HG02943 (cell line): ENCODE results near the gene NIPBL.
"Not testable (repeated sequence)": the region's sequence is repeated elsewhere in the genome, so short reads cannot be mapped to it uniquely, and the experiment has no call there.

Experiments used
- ATAC-seq: cut with Tn5 transposase; IDR thresholded peaks from one replicate; pipeline ENCODE4 v1.9.1; 2021; ENCODE audit warnings: mild to moderate bottlenecking, low read depth, moderate library complexity; ENCODE audit not compliant: unreplicated experiment

NIPBL gene

DNA sequence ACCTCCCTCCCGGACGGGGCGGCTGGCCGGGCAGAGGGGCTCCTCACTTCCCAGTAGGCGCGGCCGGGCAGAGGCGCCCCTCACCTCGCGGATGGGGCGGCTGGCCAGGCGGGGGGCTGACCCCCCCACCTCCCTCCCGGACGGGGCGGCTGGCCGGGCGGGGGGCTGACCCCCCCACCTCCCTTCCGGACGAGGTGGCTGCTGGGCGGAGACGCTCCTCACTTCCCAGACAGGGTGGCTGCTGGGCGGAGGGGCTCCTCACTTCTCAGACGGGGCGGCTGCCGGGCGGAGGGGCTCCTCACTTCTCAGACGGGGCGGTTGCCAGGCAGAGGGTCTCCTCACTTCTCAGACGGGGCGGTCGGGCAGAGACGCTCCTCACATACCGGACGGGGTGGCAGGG, 136.6 kb downstream of the NIPBL start:
- not testable (repeated sequence) for ATAC-seq

DNA sequence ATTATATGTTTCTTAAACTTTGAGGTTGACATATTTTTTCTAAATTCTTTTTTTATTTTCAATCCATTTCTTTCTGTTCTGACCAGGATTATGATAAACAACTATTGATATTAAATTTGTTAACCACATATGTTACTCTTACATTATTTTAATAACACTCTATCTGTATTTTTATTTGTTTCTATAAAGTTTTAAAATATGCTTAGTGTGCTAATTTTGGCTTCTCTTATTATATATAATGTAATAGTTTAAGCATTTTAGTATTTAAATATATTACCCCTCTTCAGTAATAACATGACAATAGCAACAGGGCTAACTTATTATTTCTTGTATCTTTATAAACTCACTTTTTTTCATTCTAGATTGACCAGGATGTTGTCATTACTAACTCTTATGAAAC, 137.8 kb downstream of the NIPBL start:
- ATAC-seq: no peak

DNA sequence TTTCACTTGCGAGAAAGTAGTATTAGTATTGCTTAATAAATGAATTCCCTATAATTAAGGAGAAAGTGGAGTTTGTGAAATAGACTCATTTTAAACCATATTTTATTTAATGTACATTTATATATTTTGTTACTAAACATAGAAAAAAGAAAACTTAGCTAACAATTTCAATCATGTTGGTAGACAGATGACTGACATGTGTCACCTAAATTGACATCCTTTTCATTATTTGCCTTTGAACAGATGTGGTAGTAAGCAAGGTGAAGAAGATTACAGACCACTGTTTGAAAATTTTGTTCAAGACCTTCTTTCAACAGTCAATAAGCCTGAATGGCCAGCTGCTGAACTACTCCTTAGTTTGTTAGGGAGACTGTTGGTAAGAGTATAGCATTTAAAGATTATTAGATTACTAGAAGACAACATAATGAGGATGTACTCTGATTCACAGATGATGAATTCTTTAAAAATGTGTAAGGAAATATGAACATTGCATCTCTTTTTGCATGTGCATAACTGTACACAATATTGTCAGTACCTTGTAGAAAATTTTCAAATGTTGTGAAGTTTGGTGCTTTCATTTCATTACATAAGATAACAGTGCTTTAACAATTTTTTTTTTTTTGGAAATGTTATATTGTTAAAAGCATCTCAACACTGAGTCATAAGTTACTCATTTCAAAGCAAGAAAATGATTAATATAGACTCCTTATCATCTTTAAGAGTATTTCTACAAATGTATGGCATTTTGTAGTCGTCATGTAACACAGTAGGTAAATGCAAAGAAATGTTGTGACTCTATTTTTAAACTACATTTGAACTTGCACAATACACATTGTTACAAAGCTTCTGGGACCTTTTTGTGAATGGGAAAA, 139.5 kb downstream of the NIPBL start:
- no peak for ATAC-seq

DNA sequence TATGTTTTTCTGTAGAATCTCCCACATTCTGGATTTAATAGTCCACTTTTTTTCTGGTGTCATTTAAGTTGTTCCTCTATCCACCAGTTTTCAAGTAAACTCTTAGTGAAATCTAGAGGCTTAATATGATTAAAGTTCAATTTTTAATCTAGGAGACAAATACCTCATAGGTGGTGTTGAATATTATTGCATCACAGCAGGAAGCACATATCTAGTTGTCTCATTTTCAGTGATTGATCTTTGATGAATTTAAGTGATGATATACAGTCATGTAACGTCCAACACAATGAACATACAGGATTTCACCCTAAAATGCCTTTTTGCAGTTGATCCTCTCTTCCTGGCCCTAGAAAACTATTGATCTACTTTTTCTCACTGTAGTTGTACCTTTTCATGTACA, 152.3 kb downstream of the NIPBL start:
- ATAC-seq: no peak

DNA sequence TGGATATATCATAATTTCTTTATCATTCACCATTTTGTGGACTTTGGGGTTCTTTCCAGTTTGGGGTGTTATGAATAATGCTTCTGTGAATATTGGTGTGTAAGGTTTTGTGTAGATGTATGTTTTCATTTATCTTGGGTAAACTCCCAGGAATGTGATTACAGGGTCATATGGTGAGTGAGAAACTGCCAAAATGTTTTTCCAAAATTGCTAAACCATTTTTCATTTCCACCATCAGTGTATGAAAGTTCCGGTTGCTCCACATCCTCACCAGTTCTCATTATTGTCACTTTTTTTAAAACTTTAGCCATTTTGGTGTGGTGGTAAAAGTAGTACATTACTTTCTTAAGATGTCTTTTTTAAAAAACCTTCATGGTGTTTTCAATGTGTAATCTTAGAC, 152.9 kb downstream of the NIPBL start:
- ATAC-seq: no peak

DNA sequence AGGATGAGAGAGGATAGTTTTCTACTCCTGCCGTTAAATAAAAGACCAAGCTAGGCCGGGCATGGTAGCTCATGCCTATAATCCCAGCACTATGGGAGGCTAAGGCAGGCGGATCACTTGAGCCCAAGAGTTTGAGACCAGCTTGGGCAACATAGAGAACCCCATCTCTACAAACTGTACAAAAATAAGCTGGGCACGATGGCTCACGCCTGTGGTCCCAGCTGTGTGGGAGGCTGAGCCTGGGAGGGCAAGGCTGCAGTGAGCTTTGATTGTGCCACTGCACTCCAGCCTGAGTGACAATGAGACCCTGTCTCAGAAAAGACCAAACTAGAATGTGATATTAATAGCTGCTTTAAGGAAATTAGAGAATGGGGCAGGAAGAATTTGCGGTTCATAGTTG, 158.4 kb downstream of the NIPBL start:
- no peak for ATAC-seq

DNA sequence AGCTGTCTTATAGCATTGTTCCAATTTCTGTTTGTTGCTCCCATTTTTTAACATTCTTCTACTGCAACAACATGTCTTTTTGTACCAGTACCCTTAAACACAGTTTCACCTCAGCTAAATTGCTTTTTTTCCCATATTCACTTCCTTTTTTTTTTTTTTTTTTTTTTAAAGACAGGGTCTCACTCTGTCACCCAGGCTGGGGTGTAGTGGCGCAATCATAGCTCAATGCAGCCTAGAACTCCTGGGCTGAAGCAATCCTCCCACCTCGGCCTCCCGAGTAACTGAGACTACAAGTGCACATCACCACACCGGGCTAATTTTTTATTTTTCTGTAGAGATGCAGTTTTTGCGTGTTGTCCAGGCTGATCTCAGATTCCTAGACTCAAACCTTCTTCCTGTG, 161.3 kb downstream of the NIPBL start:
- no peak for ATAC-seq

DNA sequence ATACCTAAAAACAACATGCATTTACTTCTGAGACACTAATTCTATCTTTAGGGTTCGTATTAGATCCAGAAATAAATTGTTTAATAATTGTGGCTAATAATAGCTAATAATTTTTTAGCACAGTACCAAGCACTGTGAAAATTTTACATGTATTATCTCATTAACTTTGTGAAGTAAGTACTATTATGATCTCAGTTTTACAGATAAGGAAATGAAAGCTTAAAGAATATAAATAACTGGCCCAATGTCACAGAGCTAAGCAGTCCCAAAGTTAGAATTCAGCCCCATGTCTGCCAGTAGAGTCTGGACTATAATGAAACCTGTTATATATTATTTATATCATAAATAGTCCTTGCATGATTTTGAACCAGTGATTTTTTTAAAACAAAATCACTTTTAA, 163.3 kb downstream of the NIPBL start:
- ATAC-seq: no peak

DNA sequence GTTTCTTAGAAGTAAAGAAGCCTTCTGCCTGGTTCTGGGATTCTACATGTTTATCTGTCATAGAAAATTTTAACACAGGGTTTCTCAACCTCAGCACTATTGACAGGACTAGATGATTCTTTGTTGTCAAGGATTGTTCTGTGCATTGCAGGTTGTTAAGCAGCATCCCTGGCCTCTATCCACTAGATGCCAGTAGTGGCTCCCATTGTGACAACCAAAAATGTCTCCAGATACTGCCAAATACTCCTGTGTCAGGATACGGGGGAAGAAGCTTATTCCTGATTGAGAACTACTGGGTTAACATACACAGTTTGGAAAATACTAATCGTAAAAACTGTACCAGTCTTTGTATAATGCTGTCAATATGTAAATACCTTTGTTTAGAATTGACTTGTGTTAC, 167.1 kb downstream of the NIPBL start:
- no peak for ATAC-seq

DNA sequence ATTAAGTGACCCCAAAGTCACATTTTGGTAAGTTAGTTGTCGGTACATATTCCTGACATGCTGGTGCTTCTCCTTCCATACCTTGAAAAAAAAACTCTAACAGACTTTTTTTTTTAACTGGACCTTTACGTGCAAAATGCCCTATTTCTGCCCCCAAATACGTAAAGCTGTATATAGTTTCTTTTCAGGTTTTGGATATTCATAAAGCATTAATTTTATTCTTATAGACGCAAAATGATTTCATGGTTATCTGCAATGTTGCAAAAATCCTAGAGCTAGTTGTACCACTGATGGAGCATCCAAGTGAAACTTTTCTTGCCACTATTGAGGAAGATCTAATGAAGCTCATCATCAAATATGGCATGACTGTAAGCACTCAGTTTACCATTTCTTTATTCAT, 167.6 kb downstream of the NIPBL start:
- no peak for ATAC-seq

DNA sequence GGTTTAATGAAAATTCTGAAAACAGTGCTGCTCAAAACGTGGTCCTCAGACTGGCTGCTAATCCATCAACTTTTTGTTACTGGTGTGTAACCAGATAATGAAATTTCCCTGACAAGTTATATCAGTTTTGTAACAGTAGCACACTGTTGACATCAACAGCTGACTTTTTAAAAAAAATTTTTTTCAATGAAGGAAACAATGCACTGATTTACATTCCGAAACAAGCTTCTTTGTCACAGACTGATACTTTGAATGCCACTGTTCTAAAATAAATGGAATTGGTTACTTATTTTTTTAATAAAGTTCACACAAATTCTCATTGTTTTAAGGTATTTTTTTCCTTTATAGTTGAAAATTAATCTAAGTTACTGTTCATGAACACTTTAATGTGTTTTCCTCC, 169.1 kb downstream of the NIPBL start:
- no peak for ATAC-seq

DNA sequence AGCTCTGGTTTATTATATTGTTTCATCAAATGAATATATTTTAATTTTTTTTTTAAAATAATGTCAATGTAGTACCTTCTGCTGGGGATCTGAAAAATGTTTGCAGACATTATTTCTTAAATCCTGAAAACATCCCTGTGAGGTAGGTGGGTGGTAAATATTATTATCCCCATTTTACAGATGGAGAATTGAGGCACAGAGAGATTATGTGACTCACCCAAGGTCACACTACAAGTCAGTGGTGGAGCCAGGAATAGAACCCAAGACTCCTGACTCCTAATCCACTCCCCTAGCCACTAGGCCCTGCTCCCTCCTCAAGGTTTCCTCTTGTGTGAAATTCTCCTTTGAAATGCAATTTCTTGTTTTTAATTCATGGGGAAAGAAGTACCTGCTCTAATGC, 171.4 kb downstream of the NIPBL start:
- no peak for ATAC-seq

DNA sequence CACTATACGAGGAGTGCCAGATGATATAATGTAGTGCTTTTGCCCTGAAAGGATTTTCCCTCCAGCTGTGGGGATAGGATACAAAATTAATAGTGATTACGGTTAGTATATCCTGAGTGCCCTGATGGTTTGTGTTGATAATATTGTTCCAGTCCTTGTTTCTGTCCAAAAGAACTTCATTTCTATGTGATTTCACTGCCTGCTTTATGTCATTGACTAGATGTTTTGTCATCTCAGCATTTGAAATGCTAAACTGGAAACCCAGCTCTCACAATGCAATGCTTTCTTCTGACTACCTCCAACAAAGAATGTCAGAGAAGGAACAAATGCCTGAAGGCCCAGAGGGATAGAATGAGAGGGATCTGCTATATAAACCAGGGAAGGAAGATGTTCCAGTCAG, 177.8 kb downstream of the NIPBL start:
- ATAC-seq: no peak

DNA sequence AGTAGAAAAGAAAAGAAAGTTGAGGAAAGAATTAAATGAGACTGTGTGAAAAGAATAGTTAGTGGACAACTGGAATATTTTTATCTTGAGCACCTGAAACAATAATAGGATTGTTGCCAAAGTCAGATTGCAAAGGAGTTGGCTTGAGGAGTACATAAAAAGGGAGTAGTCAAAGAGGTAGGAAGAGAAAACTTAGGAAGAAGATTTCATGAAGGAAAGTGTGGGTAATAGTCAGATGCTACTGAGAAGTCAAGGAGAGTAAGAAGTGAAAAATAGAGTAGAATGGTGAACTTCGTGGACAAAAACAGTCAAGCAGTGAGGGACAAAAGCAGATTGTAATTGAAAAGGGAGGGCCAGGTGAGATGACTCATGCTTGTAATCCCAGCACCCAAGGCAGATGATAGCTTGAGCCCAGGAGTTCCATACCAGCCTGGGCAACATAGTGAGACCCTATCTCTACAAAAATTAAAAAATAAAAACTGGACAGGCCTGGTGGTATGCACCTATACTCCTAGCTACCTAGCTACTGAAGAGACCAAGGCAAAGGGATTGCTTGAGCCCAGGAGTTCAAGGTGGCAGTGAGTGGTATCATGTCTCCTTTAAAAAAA, 178.9 kb downstream of the NIPBL start:
- ATAC-seq: no peak

DNA sequence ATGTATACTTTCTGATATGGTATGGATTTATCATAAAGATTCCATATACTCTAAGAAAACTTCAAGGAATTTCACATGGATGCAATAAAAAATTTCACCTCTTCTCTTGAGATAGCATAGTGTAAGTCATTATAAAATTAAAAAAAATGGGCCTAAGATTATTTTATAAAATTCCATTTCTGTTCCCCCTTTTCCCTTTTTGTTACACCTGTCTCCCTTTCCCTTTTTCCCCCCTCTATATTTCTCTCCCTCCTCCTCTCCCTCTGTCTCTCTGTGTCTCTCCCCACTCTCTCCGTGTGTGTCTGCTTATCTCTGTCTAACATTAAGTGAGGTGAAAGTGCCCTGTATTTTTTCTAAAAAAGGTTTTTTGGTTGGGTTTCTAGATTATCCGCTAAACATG, 180.2 kb downstream of the NIPBL start:
- no peak for ATAC-seq

DNA sequence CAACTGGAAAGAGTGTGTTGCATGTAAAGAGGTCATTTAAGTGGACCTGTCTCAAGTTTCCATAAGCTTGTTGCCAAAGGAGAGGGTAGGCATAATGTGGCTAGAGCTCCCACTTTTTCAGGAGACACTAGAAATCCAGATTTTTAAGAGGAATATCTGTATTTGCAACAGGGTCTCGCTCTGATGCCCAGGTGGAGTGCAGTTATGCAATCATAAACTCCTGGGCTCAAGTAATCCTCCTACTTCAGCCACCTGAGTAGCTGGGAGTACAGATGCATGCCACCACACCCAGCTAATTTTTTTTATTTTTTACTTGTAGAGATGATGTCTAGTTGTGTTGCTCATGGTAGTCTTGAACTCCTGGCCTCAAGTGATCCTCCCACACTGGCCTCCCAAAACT, 183.5 kb downstream of the NIPBL start:
- ATAC-seq: no peak

DNA sequence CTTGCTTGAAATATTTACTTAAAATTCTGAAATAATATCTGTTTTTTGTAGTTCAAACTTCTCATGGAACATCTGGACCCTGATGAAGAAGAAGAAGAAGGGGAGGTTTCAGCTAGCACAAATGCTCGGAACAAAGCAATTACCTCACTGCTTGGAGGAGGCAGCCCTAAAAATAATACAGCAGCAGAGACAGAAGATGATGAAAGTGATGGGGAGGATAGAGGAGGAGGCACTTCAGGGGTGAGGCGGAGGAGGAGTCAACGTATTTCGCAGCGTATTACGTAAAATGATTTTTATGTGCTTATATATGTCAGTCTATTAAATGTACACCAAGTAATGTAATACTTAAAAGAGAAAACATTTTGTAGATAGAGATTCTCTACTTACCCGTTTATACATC, 187.2 kb downstream of the NIPBL start:
- no peak for ATAC-seq

DNA sequence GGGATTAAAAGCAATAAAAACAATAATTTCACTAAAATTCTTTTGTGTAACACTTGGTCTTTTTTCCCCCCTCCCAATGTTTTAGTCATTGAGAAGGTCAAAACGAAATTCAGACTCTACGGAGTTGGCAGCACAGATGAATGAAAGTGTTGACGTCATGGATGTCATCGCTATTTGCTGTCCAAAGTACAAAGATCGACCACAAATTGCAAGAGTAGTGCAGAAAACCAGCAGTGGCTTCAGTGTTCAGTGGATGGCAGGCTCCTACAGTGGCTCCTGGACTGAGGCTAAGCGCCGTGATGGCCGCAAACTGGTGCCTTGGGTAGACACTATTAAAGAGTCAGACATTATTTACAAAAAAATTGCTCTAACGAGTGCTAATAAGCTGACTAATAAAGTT, 187.9 kb downstream of the NIPBL start:
- ATAC-seq: no peak

DNA sequence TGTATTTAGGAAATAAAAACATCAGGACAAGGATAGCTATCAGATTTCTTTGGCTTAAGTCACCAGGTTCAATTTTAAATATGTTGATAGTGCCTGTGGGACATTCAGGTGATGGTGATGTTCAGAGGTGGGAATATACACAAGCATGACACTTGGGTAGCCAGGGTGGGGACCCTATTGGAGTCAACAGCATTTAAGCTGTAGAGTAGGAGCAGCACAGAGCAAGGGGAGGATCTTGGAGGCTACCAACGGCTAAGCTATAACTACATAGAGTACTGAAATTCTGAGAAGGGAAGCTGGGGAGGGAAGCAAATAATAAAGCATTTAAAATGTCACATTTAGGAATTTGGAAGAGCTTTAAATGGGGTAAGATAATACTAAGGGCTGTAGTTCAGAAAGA, 194.9 kb downstream of the NIPBL start:
- ATAC-seq: no peak

DNA sequence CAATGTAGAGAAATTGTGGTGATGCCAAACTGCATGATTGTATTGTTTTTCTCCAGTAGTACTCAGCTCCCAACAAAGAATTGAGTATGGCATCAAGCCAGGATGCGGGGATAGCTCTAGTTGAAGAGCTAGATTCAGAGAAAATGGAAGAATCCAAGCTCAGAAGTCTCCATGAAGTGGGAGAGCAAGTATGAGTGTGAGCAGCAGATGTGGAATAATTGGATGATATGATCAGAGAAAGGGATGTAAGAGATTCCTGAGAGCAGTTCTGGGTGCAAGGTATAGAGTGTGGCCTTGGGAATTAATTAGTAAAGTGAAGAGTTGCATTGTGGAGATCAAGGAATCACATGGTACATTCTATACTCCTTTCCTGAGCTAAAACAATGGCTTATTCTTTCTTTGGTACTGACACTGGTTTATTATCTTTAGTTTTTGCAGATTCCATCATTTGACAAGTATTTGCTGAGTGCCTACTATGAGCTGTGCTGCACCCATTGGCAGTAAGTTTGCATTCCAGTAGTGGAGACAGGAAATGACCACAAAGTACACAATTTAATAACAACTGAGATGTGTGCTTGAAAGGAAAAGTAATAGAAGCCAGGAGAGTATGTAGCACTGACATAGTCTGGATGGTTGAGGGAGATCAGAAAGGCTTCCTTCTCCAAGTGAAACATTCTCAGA, 195.5 kb downstream of the NIPBL start:
- ATAC-seq: no peak

DNA sequence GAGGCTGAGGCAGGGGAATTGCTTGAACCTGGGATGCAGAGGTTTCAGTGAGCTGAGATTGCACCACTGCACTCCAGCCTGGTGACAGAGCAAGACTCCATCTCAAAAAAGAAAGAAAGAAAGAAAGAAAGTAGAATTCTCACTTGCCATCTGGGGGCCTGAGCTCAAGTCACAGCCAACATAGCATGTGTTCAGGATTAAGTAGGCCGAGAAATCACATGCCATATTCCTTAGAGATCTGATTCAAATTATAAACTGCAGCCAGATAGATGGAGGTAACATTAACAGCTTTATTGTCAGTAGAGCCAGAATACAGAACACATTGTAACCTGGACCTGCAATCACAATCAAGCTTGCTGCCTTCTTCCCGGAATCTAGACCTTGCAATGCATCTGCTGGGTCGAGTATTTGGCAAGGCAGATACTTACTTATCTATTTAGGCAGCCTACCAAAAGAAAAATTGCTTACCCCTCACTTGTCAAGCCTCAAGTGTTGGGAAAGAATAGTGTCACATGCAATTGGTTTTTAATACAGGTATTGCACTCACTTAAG, 198.9 kb downstream of the NIPBL start:
- ATAC-seq: no peak
